Endothelial cell of umbilical vein (primary cell): ENCODE results near the gene NFX1. TPM values are rescaled to one million over a fixed set of nuclear protein-coding genes. Genes with fewer than 3 reads are reported as not detected.

Source experiments
- BruUV-seq: library from RNA; stranded (reverse); fragments of 400-500 nt; replicated peaks from 2 replicates; lab custom pipeline; 2021; lab: Mats Ljungman, UMichigan
- CTCF ChIA-PET: fragments of 300-600, 350-600 bp; sonication (Branson Sonifier 250); formaldehyde crosslinking; loops from one replicate; lab custom pipeline; 2021; ENCODE audit warnings: antibody characterized with exemption, inconsistent platforms; lab: Charles Lee
- POLR2A ChIA-PET: fragments of 300-600, 350-600 bp; sonication (Branson Sonifier 250); formaldehyde crosslinking; loops from one replicate; lab custom pipeline; 2021; ENCODE audit warnings: antibody characterized with exemption, inconsistent platforms; lab: Charles Lee
- DNase-seq: peaks from one replicate; pipeline ENCODE4 v3.0.0-alpha.2; 2011; ENCODE audit warnings: low read depth, low spot score
- FAIRE-seq: peaks from 2 replicates; lab custom pipeline; 2011; peaks lifted over from hg19 to GRCh38; lab: Jason Lieb, UNC
- H2AFZ ChIP-seq: 2 replicates; pipeline ENCODE4 v1.6.0; 2012; ENCODE audit warnings: low read depth, low read length, control low read depth, inconsistent platforms
- H3K27ac ChIP-seq: 2 replicates; pipeline ENCODE4 v1.5.1; 2011; ENCODE audit warnings: low read depth, mild to moderate bottlenecking, control low read depth, low read length, moderate library complexity; ENCODE audit not compliant: insufficient read depth
- H3K27me3 ChIP-seq, 2 experiments: 2 replicates each; pipeline versions ENCODE4 v1.6.0 to v1.6.1; 2011; ENCODE audit warnings: low read length in 2 of 2, mixed read lengths in 1 of 2; ENCODE audit not compliant: control insufficient read depth in 2 of 2, insufficient read depth in 2 of 2
- H3K36me3 ChIP-seq, 2 experiments: 2 replicates in 1 of 2; 3 replicates in 1 of 2; pipeline ENCODE4 v1.5.1; 2011; ENCODE audit warnings: low read length in 2 of 2, mild to moderate bottlenecking in 1 of 2, moderate library complexity in 1 of 2; ENCODE audit not compliant: control insufficient read depth in 2 of 2, insufficient read depth in 2 of 2; ENCODE audit errors: extremely low read depth in 1 of 2
- H3K4me1 ChIP-seq: 3 replicates; pipeline ENCODE4 v1.5.1; 2011; ENCODE audit warnings: mild to moderate bottlenecking, low read length; ENCODE audit not compliant: control insufficient read depth, insufficient read depth; ENCODE audit errors: extremely low read depth
- H3K4me2 ChIP-seq: 2 replicates; pipeline ENCODE4 v1.6.1; 2011; ENCODE audit warnings: low read length, control low read depth, mixed read lengths; ENCODE audit not compliant: insufficient read depth
- H3K4me3 ChIP-seq, 3 experiments: fragments of 200-600 bp in 1 of 3; sonication (generic), shearing (Covaris generic) in 1 of 3; replicated peaks in 1 of 3; 2 replicates each; pipeline ENCODE4 v1.5.1; 2011 to 2016; ENCODE audit warnings: control low read depth in 3 of 3, low read length in 3 of 3, mild to moderate bottlenecking in 2 of 3, inconsistent platforms in 1 of 3, low read depth in 1 of 3, moderate library complexity in 1 of 3; ENCODE audit not compliant: insufficient read depth in 1 of 3
- H3K79me2 ChIP-seq: 2 replicates; pipeline ENCODE4 v1.6.0; 2012; ENCODE audit warnings: low read length, inconsistent platforms; ENCODE audit not compliant: control insufficient read depth, insufficient read depth
- H3K9ac ChIP-seq: replicated peaks from 2 replicates; pipeline ENCODE3; 2011; ENCODE audit warnings: low read length, control low read depth; ENCODE audit not compliant: insufficient read depth; ENCODE audit errors: extremely low read depth
- H3K9me1 ChIP-seq: replicated peaks from 3 replicates; pipeline ENCODE4 v1.6.0; 2011; ENCODE audit warnings: mild to moderate bottlenecking, low read length; ENCODE audit not compliant: control insufficient read depth, insufficient read depth; ENCODE audit errors: extremely low read depth
- H3K9me3 ChIP-seq: replicated peaks from 2 replicates; pipeline ENCODE4 v1.5.1; 2012; ENCODE audit warnings: low read length, inconsistent platforms; ENCODE audit not compliant: control insufficient read depth, insufficient read depth
- H4K20me1 ChIP-seq: replicated peaks from 2 replicates; pipeline ENCODE3; 2011; ENCODE audit warnings: mild to moderate bottlenecking, low read length; ENCODE audit not compliant: control insufficient read depth, insufficient read depth; ENCODE audit errors: extremely low read depth
- CTCF ChIP-seq, 2 donors: IDR thresholded peaks; 1 replicate in 1 of 2; 2 replicates in 1 of 2; pipeline ENCODE4 v1.5.1; 2011; ENCODE audit warnings: low read length in 2 of 2, mild to moderate bottlenecking in 2 of 2, moderate library complexity in 2 of 2, control low read depth in 1 of 2, inconsistent platforms in 1 of 2, low read depth in 1 of 2; ENCODE audit not compliant: insufficient read depth in 1 of 2; ENCODE audit errors: extremely low read depth in 1 of 2
- EZH2 ChIP-seq: IDR thresholded peaks from 2 replicates; pipeline ENCODE4 v1.6.1; 2012; ENCODE audit warnings: borderline replicate concordance, low read depth, mild to moderate bottlenecking, moderate library complexity, low read length, inconsistent platforms; ENCODE audit not compliant: severe bottlenecking
- FOS ChIP-seq: IDR thresholded peaks from 2 replicates; pipeline ENCODE4 v1.6.1; 2011; ENCODE audit warnings: mild to moderate bottlenecking, low read length, moderate library complexity, borderline replicate concordance; ENCODE audit not compliant: insufficient read depth
- GATA2 ChIP-seq: IDR thresholded peaks from 2 replicates; pipeline ENCODE4 v1.7.0; 2011; ENCODE audit warnings: low read depth, mild to moderate bottlenecking, moderate library complexity, mixed read lengths, low read length; ENCODE audit not compliant: insufficient read length, insufficient read depth
- JUN ChIP-seq: IDR thresholded peaks from 2 replicates; pipeline ENCODE4 v1.6.1; 2011; ENCODE audit warnings: borderline replicate concordance, low read depth; ENCODE audit not compliant: insufficient read length, insufficient read depth
- MAX ChIP-seq: IDR thresholded peaks from 2 replicates; pipeline ENCODE4 v1.6.1; 2011; ENCODE audit not compliant: insufficient read depth, insufficient read length
- MYC ChIP-seq: IDR thresholded peaks from one replicate; pipeline ENCODE4 v1.6.1; 2011; ENCODE audit warnings: mild to moderate bottlenecking, low read depth, low read length
- POLR2A ChIP-seq: IDR thresholded peaks from 2 replicates; pipeline ENCODE4 v1.6.1; 2012; ENCODE audit warnings: low read depth, mild to moderate bottlenecking, control low read depth, low read length
- POLR2AphosphoS5 ChIP-seq: IDR thresholded peaks from 2 replicates; pipeline ENCODE4 v1.6.1; 2012; ENCODE audit warnings: low read depth, mild to moderate bottlenecking, control low read depth, low read length, moderate library complexity; ENCODE audit not compliant: insufficient read depth
- dilution Hi-C: fragments of 300-500 bp; cut with MboI; formaldehyde crosslinking; loops from one replicate; pipeline ENCODE4 v1.15.0; 2019; ENCODE audit warnings: low sequenced_read_pairs; ENCODE audit not compliant: extremely low pct_ligation_motif_present
- intact Hi-C: fragments of 100-400 bp; cut with micrococcal nuclease; formaldehyde crosslinking; loops from one replicate; pipeline ENCODE4 v1.10.0; 2022
- polyA plus RNA-seq, 4 experiments: library from polyadenylated mRNA; depleted of rRNA in 3 of 4; stranded (reverse) in 3 of 4; unstranded in 1 of 4; fragments of >200 nt; gene quantifications; 2 replicates each; pipeline versions ENCODE4 v1.2.1 to v1.2.3, GENCODE V29; 2011 to 2012; ENCODE audit warnings: missing spikeins in 1 of 4
- total RNA-seq: library from RNA; stranded (reverse); gene quantifications from 2 replicates; pipeline ENCODE4 v1.2.3, GENCODE V29; 2021

NFX1 gene
- total and polyA plus RNA-seq, 2 donors (not counting 3 experiments of a cell fraction or from before 2014, with no cell fraction given): 19.3 to 21.7 TPM

- Histone ChIP-seq H3K79me2 (peaks cover 65% of the 10 kb centered on the region), H2AFZ (no peak overlapping the region), H3K27ac (no peak overlapping the region), H3K9me1 (no peaks in the 10 kb centered on the region), H4K20me1 (no peaks in the 10 kb centered on the region), H3K4me3 (no peak overlapping the region), H3K27me3 (no peaks in the 10 kb centered on the region), H3K36me3 (peaks cover 11 to 17% of the 10 kb centered on the region in 2 experiments), H3K4me1 (peaks cover 11% of the 10 kb centered on the region), H3K9ac (no peak overlapping the region), H3K9me3 (no peaks in the 10 kb centered on the region), H3K4me2 (no peak overlapping the region)
- no peak for TF ChIP-seq POLR2AphosphoS5
- no peak for TF ChIP-seq MYC
- no peak for TF ChIP-seq POLR2A
- FAIRE-seq: no peak
- BruUV-seq: no TSS peak
- CTCF ChIA-PET: no interaction called here
- intact Hi-C loops (no loop called here), dilution Hi-C loops (no loop called here)
- POLR2A ChIA-PET: no interaction called here
- DNase-seq: no peak
Observed at GRCh38 chr9:33294670-33295432, 4.5 kb downstream of the NFX1 start.

- no peak overlapping the region for H2AFZ ChIP-seq
- ChIA-PET POLR2A (no interaction called here), CTCF (no interaction called here)
- no peak overlapping the region for H3K4me3 ChIP-seq
- H3K27me3 ChIP-seq: no peaks in the 10 kb centered on the region
- H3K27ac ChIP-seq: no peak overlapping the region
- H3K9me3 ChIP-seq: no peaks in the 10 kb centered on the region
- peaks cover 11 to 17% of the 10 kb centered on the region in 2 experiments for H3K36me3 ChIP-seq
- no peaks in the 10 kb centered on the region for H3K9me1 ChIP-seq
- FAIRE-seq (no peak), DNase-seq (no peak)
- no peaks in the 10 kb centered on the region for H4K20me1 ChIP-seq
- peaks cover 65% of the 10 kb centered on the region for H3K79me2 ChIP-seq
- H3K4me2 ChIP-seq: no peak overlapping the region
- peaks cover 11% of the 10 kb centered on the region for H3K4me1 ChIP-seq
- intact Hi-C loops (no loop called here), dilution Hi-C loops (no loop called here)
- TF ChIP-seq MYC (no peak), GATA2 (no peak), EZH2 (no peak), JUN (no peak), POLR2AphosphoS5 (no peak), MAX (no peak), FOS (no peak), POLR2A (no peak), CTCF (IDR thresholded peaks at IDR 0.05; ENCODE audit: extremely low read depth in 1 of 2, insufficient read depth in 1 of 2, low read depth in 1 of 2, low read length in 2 of 2) (no peak)
- no peak overlapping the region for H3K9ac ChIP-seq
- BruUV-seq: no TSS peak
Observed at GRCh38 chr9:33295571-33295970, 5.3 kb downstream of the NFX1 start.
